Activated naive CD4-positive, alpha-beta T cell treated with anti-CD3 and anti-CD28 coated beads for 36 hours (primary cell): ENCODE results near the gene ABCD4. TPM values are rescaled to one million over a fixed set of nuclear protein-coding genes. Genes with fewer than 3 reads are reported as not detected.

ENCODE experiments used
- CTCF ChIA-PET: fragments of 350-600 bp; sonication (Branson Sonifier 250); formaldehyde crosslinking; loops from one replicate; lab custom pipeline; 2021; ENCODE audit warnings: antibody characterized with exemption; lab: Charles Lee
- DNase-seq: peaks from one replicate; pipeline ENCODE4 v3.0.0-alpha.2; 2020
- H3K27ac Mint-ChIP-seq: one replicate; pipeline ENCODE4 v1.8.0; 2021; ENCODE audit warnings: mild to moderate bottlenecking, mixed read lengths
- H3K27me3 Mint-ChIP-seq: one replicate; pipeline ENCODE4 v1.8.0; 2021; ENCODE audit warnings: low read depth, mixed read lengths
- H3K36me3 Mint-ChIP-seq: one replicate; pipeline ENCODE4 v1.8.0; 2021; ENCODE audit warnings: low read depth, mixed read lengths
- H3K4me1 Mint-ChIP-seq: one replicate; pipeline ENCODE4 v1.8.0; 2021; ENCODE audit warnings: low read depth, mixed read lengths
- H3K4me3 Mint-ChIP-seq: one replicate; pipeline ENCODE4 v1.8.0; 2021; ENCODE audit warnings: mild to moderate bottlenecking, moderate library complexity, mixed read lengths
- H3K9me3 Mint-ChIP-seq: one replicate; pipeline ENCODE4 v1.8.0; 2021; ENCODE audit warnings: mixed read lengths
- intact Hi-C: fragments of 100-400 bp; cut with micrococcal nuclease; formaldehyde crosslinking; loops from one replicate; pipeline ENCODE4 v1.15.1; 2023
- total RNA-seq, 2 experiments: library from RNA; stranded (reverse); gene quantifications; one replicate each; pipeline ENCODE4 v1.2.3, GENCODE V29; 2021

ABCD4 gene
- total RNA-seq, 2 experiments from 2014 or later, result 41.4 to 43.9 TPM

DNA sequence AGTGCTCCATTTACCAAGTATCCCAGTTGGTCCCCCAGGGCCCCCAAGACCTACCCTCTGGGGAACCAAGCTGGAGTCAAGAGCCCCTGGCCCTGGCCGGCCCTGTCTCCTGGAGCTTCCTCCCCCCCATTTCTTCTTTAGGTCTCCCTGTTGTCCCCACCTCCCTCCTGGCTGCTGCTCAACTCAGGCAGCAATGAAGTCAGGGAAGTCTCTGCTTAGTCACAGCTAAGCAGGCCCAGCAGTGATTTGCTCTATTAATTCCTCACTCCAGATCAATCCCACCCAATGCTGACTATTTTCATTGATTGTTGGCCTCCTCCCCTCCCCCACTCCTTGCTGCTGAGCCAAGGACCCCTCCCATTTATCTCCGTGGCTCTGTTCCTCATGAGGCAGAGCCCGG, 35.1 kb downstream of the ABCD4 start:
- CTCF ChIA-PET, result interaction anchor here (0.5 to 1.5 kb wide), 4 partner anchors 9 to 48 kb away, joined by 3 to 5 read pairs (median 4); no protein-coding TSS in a partner anchor
- no peak for DNase-seq
- no peaks in the 10 kb centered on the region for H3K27me3 Mint-ChIP-seq
- H3K4me1 Mint-ChIP-seq, result no peaks in the 10 kb centered on the region
- no peak overlapping the region for H3K4me3 Mint-ChIP-seq
- H3K9me3 Mint-ChIP-seq, result no peaks in the 10 kb centered on the region
- no peaks in the 10 kb centered on the region for H3K36me3 Mint-ChIP-seq
- intact Hi-C loops, result no loop called here
- H3K27ac Mint-ChIP-seq, result no peak overlapping the region

DNA sequence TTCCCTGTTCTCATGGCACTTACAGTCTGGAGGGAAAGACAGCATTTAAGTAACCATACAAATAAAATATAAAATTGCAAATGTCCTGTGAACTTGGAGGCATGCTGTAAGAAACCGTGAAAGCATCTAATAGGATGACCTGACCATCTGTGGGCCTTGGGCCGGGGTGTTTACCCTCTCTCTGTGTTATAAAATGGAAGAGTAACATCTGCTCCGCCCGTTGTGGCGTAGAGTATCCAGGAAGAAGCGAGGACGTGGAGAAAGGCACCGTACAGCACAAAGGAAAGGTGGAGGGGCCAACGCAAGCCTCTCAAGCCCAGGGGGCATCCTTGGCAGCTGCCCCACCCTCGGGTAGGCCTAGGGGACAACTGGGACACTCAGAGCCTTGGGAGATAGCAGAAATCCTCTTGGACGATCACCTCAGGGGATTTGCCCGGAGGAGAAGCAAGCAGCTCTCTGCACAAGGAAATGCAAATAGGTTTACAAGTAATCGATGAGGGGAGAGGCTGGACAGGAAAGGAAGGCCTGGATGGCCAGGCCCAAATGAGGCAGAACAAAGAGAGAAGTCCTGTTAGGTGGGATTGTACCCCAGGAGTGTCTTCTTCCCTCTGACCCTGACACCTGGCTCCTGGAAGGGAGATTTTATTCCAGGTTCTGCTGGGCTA, 37.3 kb downstream of the ABCD4 start:
- Mint-ChIP-seq H3K27ac (no peak overlapping the region), H3K9me3 (no peaks in the 10 kb centered on the region), H3K36me3 (no peaks in the 10 kb centered on the region), H3K4me3 (no peak overlapping the region), H3K4me1 (no peaks in the 10 kb centered on the region), H3K27me3 (no peaks in the 10 kb centered on the region)
- intact Hi-C loops, result no loop called here
- no peak for DNase-seq
- CTCF ChIA-PET, result no interaction called here

DNA sequence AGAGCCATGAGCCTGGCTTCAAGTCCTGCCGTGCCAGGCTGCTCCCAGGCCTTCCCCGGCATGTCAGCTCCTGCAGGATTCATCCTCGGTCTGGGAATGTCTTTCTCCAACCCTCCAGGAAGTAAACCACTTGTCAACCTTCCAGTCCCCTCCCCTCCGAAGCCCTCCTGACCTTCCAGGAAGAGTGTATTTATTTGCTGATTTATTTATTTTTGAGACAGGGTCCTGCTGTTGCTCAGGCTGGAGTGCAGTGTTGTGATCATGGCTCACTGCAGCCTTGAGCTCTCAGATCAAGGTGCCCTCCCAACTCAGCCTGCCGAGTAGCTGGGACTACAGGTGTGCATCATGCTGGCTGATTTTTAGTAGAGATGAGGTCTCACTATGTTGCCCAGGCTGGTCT, 38.8 kb downstream of the ABCD4 start:
- Mint-ChIP-seq H3K9me3 (no peaks in the 10 kb centered on the region), H3K27me3 (no peaks in the 10 kb centered on the region), H3K27ac (no peak overlapping the region), H3K4me3 (no peak overlapping the region), H3K4me1 (no peaks in the 10 kb centered on the region), H3K36me3 (no peaks in the 10 kb centered on the region)
- intact Hi-C loops, result no loop called here
- CTCF ChIA-PET, result no interaction called here
- no peak for DNase-seq

DNA sequence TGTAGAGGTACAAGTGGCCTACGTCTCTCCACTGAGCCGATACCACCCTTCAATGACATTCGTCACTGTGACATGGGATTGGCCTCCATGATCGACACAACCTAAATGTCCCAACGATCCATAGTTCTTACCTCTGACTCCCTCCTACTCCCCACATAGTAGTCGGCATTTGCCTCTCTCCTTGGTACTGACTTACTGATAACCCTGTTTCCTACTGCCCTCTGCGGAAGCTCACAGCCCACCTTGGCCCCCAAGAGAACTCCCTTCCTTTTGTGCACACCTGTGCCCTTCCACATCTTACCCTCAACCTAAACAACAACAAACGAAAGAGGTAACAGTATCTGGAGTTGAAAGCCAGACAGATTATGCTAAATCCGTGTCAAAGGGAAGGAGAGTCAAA, 39.6 kb downstream of the ABCD4 start:
- Mint-ChIP-seq H3K36me3 (no peaks in the 10 kb centered on the region), H3K4me3 (no peak overlapping the region), H3K4me1 (no peaks in the 10 kb centered on the region), H3K9me3 (no peaks in the 10 kb centered on the region), H3K27me3 (no peaks in the 10 kb centered on the region), H3K27ac (no peak overlapping the region)
- DNase-seq, result no peak
- intact Hi-C loops, result no loop called here
- CTCF ChIA-PET, result interaction anchor here (0.5 kb wide), 1 partner anchor 692 kb away, joined by 3 read pairs; no protein-coding TSS in a partner anchor

DNA sequence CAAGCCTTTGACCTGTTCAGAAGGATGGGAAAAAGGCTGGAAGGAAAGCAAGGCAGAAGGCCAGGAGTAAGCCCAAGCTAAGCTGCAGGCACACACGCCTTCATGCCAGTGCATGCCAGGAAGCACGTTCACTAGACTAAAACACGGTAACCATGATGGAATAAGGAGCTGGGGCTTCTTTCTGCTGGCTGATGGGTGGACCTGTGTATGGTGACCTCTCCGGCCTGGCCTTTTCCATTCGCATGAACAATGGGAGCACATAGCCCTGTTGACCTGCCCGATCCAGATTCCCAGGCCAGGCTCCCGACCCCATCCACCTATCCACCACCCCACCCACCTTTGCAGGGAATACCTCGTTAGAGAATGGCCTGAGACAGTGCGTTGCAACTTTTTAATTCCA, 40.7 kb downstream of the ABCD4 start:
- H3K36me3 Mint-ChIP-seq, result no peaks in the 10 kb centered on the region
- no peaks in the 10 kb centered on the region for H3K27me3 Mint-ChIP-seq
- intact Hi-C loops, result no loop called here
- H3K27ac Mint-ChIP-seq, result no peak overlapping the region
- no peak for DNase-seq
- H3K4me3 Mint-ChIP-seq, result no peak overlapping the region
- CTCF ChIA-PET, result no interaction called here
- no peaks in the 10 kb centered on the region for H3K9me3 Mint-ChIP-seq
- H3K4me1 Mint-ChIP-seq, result peaks cover 3% of the 10 kb centered on the region

DNA sequence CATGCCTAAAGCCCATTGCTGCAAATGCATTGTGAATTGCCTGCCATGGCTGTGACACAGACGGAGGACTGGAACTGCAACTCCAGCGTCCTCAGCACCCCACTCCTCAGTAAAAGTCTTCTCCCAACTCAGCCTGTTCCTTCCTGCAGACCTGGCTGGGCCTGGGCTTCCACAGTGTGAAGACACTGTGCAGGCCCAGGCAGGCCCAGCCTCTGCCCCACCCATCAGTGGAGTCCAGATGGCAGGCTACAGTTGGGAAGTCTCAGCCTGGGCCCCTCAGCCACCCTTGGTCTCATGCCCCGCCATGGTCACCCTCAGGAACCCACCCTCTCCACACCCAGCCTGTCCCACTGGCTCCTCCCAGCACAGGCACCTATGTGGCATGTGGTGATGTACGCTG, 41.4 kb downstream of the ABCD4 start:
- intact Hi-C loops, result no loop called here
- Mint-ChIP-seq H3K27me3 (no peaks in the 10 kb centered on the region), H3K27ac (no peak overlapping the region), H3K36me3 (no peaks in the 10 kb centered on the region), H3K4me3 (no peak overlapping the region), H3K9me3 (no peaks in the 10 kb centered on the region), H3K4me1 (peaks cover 7% of the 10 kb centered on the region)
- DNase-seq, result no peak
- CTCF ChIA-PET, result interaction anchor here (1.6 kb wide), 1 partner anchor 10 kb away, joined by 5 read pairs; no protein-coding TSS in a partner anchor

DNA sequence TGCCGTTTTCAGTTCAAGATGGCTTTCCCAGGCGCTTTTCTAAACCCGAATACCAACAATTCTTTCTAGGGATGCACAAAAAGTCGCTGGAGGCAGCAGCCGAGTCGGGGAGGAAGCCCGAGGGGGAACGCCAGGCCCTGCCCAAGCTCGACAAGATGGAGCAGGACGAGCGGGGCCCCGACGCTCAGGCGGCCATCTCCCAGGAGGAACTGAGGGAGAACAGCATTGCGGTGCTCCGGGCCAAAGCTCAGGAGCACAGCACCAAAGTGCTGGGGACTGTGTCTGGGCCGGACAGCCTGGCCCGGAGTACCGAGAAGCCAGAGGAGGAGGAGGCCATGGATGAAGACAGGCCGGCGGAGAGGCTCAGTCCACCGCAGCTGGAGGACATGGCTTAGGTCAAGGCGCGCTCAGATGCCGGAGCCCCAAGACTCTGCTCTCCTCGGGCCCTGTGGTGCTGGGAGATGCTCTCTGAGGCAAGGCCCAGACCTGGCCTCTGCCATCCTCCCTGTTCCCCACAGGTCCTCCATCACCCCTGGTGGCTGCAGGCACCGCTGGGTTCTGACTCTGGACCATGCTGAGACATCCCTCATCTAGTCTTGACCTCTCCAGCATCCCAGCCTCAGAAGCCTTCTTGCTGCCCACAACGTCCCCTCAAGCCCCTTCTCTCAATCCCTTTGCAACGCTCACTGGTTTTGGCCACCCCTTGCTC, 42.1 kb downstream of the ABCD4 start:
- H3K9me3 Mint-ChIP-seq, result no peaks in the 10 kb centered on the region
- H3K27ac Mint-ChIP-seq, result no peak overlapping the region
- H3K36me3 Mint-ChIP-seq, result no peaks in the 10 kb centered on the region
- CTCF ChIA-PET, result interaction anchor here (1.6 kb wide), 1 partner anchor 10 kb away, joined by 5 read pairs; no protein-coding TSS in a partner anchor
- no peak overlapping the region for H3K4me3 Mint-ChIP-seq
- H3K4me1 Mint-ChIP-seq, result peaks cover 7% of the 10 kb centered on the region
- no peaks in the 10 kb centered on the region for H3K27me3 Mint-ChIP-seq
- intact Hi-C loops, result no loop called here
- DNase-seq, result no peak

DNA sequence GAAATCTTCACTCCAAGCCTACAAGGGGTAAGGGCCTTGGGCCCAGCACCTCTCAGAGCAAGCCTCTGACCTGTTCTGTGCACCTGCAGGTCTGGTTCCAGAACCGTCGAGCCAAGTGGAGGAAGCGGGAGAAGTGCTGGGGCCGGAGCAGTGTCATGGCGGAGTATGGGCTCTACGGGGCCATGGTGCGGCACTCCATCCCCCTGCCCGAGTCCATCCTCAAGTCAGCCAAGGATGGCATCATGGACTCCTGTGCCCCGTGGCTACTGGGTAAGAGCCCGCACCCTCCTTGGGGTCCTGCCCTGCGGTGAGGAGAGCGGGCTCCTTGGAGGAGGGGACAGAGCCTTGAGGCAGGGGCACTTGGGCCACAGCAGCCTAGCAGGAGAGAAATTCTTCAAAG, 43.2 kb downstream of the ABCD4 start:
- Mint-ChIP-seq H3K4me1 (peaks cover 7% of the 10 kb centered on the region), H3K4me3 (no peak overlapping the region), H3K9me3 (no peaks in the 10 kb centered on the region), H3K27me3 (no peaks in the 10 kb centered on the region), H3K27ac (no peak overlapping the region), H3K36me3 (no peaks in the 10 kb centered on the region)
- CTCF ChIA-PET, result interaction anchor here (0.6 kb wide), 2 partner anchors 11 to 18 kb away, joined by 3 to 5 read pairs; no protein-coding TSS in a partner anchor
- DNase-seq, result no peak
- intact Hi-C loops, result no loop called here

DNA sequence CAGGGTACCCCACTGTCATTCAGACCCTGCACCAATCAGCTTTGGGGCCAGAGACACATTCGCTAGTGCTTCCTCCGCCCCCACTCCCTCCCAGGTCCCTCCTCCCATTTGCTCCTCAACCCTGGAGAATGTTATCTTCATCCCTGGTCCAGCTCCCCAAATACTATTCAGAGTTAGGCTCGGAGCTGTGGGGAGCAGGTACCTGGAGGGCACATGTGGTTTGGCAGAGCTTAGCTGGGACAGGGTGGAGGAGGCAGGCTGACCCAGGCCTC, 44.0 kb downstream of the ABCD4 start:
- H3K27ac Mint-ChIP-seq, result no peak overlapping the region
- DNase-seq, result no peak
- no peaks in the 10 kb centered on the region for H3K9me3 Mint-ChIP-seq
- intact Hi-C loops, result no loop called here
- H3K27me3 Mint-ChIP-seq, result no peaks in the 10 kb centered on the region
- H3K36me3 Mint-ChIP-seq, result no peaks in the 10 kb centered on the region
- H3K4me3 Mint-ChIP-seq, result no peak overlapping the region
- H3K4me1 Mint-ChIP-seq, result peaks cover 7% of the 10 kb centered on the region
- CTCF ChIA-PET, result interaction anchor here (0.6 to 1.6 kb wide), 3 partner anchors 8 to 17 kb away, joined by 3 to 5 read pairs (median 5); no protein-coding TSS in a partner anchor

DNA sequence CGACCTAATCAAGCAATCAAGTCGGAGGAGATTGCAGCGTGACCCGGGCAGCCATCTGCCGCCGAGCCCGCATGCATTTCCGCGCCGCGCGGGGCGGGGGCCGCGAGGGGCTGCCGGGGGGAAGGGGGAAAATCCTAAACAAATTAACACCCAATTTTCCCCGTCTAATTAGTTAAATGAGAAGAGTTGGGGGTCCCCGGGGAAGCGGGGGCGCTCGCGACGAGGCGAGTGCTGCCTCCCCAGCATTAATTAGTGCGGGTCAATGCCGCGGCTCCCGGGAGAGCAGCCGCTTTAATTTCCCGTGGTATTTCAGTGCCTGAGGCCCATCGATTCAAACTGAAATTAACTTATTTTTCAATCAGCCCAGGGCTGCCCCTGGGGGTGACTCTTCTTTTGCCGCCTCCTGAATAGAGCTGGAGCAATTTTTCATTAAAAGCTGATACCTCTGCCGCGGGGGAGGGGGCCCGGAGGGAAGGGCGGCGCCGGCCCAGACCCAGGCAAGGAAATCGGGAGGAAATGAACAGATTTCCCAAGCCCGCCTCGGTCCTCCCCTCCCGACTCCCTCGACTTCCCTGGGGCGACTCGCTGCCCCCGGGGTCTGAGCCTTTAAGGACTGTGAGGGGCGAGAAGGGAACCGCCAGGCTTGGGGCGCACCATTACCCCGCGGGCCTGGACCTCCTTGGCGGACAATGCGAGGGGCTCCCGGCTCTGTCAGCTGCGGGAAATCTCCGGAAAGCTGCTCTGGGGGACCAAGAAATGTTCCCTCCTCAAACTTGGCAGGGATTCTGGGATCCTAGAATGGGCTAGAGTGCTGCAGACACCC, 44.6 kb downstream of the ABCD4 start:
- Mint-ChIP-seq H3K4me3 (peak overlapping the region; percentile 72), H3K27ac (no peak overlapping the region), H3K27me3 (no peaks in the 10 kb centered on the region), H3K9me3 (no peaks in the 10 kb centered on the region), H3K36me3 (no peaks in the 10 kb centered on the region), H3K4me1 (peaks cover 7% of the 10 kb centered on the region)
- no peak for DNase-seq
- intact Hi-C loops, result loop anchor here (1.0 kb wide), 2 partner anchors 44 to 174 kb away; partner anchors contain the start of genes ABCD4, ALDH6A1 and LIN52
- CTCF ChIA-PET, result interaction anchor here (0.7 to 2.0 kb wide), 9 partner anchors 9 to 59 kb away, joined by 3 to 8 read pairs (median 4); partner anchors contain the start of gene VSX2

DNA sequence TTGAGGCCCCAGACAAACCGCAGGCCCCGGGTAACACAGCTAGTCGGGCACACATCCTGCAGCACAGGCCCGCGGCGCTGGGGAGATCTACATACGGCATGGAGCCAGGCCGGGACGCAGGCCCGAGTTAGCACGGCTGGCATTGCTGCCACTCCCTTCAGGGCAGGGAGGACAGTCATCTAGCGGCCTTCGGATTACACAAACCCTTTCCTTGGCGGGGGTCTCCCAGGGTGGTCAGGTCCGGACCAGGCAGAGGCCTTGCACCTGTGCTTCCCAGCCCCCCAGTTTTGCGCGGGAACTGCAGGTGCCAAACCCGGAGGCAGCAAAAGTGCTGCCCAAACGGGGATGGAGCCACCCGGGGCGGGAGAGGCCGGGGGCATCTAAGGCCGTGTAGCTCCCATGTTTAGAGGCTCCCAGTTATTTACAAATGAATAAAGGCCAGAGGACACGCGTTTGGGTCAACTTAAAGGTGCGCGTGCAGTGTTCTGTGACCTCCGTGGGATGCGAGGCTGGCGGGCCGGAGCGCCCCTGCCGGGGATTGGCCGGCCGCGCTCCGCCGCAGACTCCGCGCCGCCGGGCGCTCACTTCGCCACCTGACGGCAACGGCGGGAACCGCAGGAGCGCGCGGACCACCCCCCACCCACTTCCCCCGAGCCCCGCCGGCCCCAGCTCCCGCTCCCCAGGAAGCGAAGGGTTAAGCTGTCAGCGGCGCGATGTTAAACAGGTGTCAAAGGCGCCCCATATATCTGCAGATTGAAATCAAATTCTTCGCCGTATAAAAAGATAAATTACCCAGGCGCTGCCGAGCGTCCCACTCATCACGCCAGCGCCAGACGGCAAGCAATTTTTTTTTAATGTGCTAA, 45.4 kb downstream of the ABCD4 start:
- peaks cover 7% of the 10 kb centered on the region for H3K4me1 Mint-ChIP-seq
- CTCF ChIA-PET, result interaction anchor here (0.6 to 2.1 kb wide), 22 partner anchors 9 to 207 kb away, joined by 3 to 11 read pairs (median 4); partner anchors contain the start of gene VSX2
- no peak overlapping the region for H3K27ac Mint-ChIP-seq
- no peaks in the 10 kb centered on the region for H3K36me3 Mint-ChIP-seq
- peak; percentile 63 for DNase-seq
- no peaks in the 10 kb centered on the region for H3K27me3 Mint-ChIP-seq
- H3K9me3 Mint-ChIP-seq, result no peaks in the 10 kb centered on the region
- intact Hi-C loops, result loop anchor here (1.0 kb wide), 2 partner anchors 45 to 173 kb away; partner anchors contain the start of genes ABCD4, ALDH6A1 and LIN52
- peak overlapping the region; percentile 72 for H3K4me3 Mint-ChIP-seq
